Hypothalamus (tissue), 51 donors: ENCODE data around the gene GRIK4.

ENCODE experiments used
- DNase-seq, 51 donors: peaks; one replicate each; lab custom pipeline; 2025; lab: John Stamatoyannopoulos, UW

Gene GRIK4

DNA sequence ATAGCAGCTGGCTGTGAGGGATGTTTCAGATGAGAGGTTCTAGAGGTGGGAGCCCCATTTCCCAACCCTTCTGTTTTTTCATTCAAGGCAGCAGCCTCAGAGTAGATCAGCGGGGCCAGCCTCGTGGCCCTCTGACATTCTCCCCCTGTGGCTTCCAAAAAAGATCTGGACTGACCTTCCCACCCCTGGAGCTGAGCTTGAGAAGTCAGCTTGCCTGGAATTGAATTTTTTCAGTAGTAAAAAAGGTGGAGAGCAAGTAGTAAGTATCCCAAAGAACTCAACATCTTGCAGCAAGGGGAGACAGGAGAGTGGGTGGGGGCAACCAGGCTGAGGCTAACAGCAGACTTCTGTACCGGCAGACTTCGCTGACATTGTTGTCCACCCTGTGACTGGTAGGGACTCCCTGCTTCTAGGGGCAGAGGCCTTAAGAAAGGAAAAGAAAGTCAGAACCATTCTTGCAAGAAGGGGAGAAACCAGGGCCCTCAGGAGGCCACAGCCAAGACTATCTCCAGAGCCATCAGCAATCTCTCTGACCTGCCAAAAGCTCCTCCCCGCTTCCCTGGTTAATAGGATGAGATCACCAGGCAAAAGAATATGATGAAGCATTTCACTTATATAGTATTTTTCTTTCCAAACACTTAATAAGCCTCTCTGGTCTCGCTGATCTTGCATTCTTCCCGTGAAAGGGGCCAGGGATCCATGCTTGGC, 2.0 kb upstream of the GRIK4 start:
- no peak for DNase-seq

GRCh38 chr11:120510406-120511115, 987 bp upstream of the GRIK4 start:
- no peak for DNase-seq

DNA sequence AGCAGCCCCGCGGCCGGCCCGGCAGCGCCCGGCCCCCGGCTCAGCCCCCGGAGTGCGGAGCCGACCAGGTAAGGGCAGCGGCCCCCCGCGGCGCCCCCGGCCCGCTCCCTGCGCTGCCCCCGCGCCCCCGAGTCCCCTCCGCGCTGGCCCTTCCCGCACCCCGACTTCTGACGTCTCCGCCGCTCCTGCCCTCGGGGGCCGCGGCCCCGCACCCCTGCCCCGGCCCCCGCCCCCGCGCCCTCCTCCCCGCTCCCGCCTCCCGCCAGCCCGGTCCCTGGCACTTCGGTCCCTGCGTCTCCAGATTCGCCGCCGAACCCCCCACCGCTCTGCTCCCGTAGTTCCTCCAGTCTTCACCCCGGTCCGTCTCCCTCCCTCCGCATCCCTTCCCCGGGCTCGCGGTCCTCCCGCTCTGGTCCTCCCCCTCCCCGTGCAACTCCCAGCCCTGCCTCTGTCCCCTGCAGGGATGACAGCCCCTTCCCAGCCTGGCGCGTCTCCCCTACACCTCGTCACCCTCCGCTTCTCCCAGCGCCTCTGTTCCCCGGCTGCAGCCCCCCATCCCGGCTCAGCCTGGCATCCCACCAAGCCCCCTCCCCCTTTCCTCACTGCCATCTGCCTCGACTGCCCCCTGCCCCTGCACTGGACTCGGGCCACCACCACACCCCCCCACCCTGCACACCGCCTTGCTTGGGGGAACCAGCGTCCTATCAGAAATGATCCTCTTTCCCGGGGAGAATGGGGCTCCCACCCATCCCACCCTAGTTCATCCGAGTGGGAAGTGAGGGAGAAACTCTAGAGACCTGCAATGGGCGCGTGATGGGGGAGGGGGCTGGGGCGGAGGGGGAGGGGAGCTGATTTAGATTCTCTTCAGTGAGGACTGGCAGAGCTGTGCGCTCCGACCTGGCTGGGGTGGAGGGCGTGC, 531 bp downstream of the GRIK4 start:
- DNase-seq: peak in 12 of 51 donors; percentile 27 to 62 (median 38)

GRCh38 chr11:120512739-120513435, 1.3 kb downstream of the GRIK4 start:
- peak in 27 of 51 donors; percentile 9 to 66 (median 43) for DNase-seq

GRCh38 chr11:120513436-120514315, 2.1 kb downstream of the GRIK4 start:
- peak in 2 of 51 donors; percentile 14 to 15 for DNase-seq

GRCh38 chr11:120514541-120515121, 3.1 kb downstream of the GRIK4 start:
- no peak for DNase-seq

DNA sequence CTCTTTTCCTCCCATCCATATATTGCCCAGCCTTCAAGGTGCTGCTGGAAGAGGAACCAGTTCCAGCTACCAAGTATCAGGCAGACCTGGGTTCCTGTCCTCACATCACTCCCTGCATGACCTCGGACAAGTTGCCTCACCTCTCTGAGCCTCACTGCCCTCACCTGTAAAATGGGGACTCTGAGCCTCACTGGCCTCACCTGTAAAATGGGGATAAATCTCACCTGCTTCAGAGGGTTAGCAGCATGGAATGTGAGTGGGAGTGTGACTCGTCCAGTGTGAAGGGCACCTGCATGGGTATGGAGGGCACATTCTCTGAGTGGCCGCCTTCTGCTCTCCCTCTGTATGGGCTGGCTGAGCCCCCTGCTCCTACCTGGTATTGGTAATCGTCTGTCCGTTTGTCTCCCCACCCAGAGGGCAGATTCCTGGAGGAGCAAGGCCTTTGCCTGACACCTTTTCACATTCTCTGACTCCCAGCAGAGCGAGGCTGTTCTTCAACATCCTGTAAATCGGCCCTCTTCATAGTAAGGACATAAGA, 3.7 kb downstream of the GRIK4 start:
- no peak for DNase-seq

GRCh38 chr11:120516461-120517389, 5.2 kb downstream of the GRIK4 start:
- peak in 3 of 51 donors; percentile 20 to 32 (median 23) for DNase-seq

- DNase-seq: no peak
These were observed 5.8 kb downstream of the GRIK4 start for GRCh38 chr11:120517390-120517761.

- DNase-seq: no peak
These were observed 6.3 kb downstream of the GRIK4 start for GRCh38 chr11:120517801-120518291.

- no peak for DNase-seq
These were observed 6.8 kb downstream of the GRIK4 start for GRCh38 chr11:120518356-120518755.

GRCh38 chr11:120519474-120519873, 7.9 kb downstream of the GRIK4 start:
- no peak for DNase-seq

DNA sequence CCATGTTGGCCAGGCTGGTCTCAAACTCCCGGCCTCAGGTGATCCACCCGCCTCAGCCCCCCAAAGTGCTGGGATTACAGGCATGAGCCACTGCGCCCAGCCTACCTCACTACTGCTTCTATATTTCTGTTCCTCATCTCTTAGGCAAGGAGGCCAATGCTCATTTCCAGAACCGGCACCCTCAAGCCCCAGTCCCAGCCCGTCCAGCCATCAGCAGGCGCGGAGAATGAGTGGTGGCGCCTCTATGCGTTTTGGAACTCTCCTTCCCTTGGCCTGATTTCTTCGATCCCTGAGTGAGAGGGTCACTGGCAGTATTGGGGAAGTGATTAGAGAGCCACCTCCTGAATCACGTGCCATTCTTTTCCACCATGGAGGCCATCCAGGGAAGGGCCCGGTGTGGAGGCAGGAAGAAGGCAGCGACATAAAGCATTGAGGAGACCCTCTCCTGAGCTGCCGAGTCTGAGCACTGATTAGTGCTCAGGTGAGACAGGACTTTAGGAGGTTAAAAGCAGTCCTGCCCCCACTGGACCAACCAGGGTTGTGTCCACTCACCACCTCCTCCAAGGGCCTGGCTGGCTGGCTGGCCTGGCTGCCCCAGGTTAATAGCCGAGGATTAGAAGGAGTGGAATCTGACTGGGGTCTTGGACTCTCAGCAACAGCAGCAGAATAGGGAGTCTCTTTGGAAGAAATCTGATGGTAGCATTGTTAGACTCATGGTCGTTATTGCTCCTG, 8.7 kb downstream of the GRIK4 start:
- no peak for DNase-seq

GRCh38 chr11:120521176-120521575, 9.6 kb downstream of the GRIK4 start:
- DNase-seq: no peak

DNA sequence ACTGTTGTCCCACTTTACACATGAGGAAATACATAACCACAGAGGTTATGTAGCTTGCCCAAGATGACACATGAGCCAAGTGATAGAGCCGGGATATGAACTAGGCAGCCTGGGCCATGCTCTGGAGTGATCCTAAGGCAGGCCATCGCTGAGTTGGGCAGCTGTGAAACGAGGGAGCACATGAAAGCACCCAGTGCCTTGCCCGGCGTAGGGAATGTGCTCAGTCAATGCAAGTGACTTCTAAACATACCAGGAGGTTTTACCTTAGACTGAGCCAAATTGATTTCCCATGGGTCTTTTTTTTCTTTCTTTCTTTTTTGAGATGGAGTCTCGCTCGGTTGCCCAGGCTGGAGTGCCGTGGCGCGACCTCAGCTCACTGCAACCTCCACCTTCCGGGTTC, 10.5 kb downstream of the GRIK4 start:
- no peak for DNase-seq

GRCh38 chr11:120522736-120523135, 11.2 kb downstream of the GRIK4 start:
- DNase-seq: no peak

- no peak for DNase-seq
These were observed 11.6 kb downstream of the GRIK4 start for GRCh38 chr11:120523196-120523595.
